HG03103 (cell line): ENCODE measurements around the gene NVL.
"Not testable (repeated sequence)": the region's sequence is repeated elsewhere in the genome, so short reads cannot be mapped to it uniquely, and the experiment has no call there.

Experiments
- ATAC-seq: cut with Tn5 transposase; IDR thresholded peaks from one replicate; pipeline ENCODE4 v1.9.1; 2021; ENCODE audit warnings: low read depth; ENCODE audit not compliant: unreplicated experiment

Gene NVL

GRCh38 chr1:224238212-224238611 lies 91.8 kb downstream of the NVL start:
- ATAC-seq, result no peak

GRCh38 chr1:224237119-224237881 lies 92.7 kb downstream of the NVL start:
- ATAC-seq, result no peak

GRCh38 chr1:224235813-224236493 lies 94.0 kb downstream of the NVL start:
- no peak for ATAC-seq

- no peak for ATAC-seq
These were observed 96.0 kb downstream of the NVL start for GRCh38 chr1:224234017-224234416.

GRCh38 chr1:224226849-224227502 lies 103.0 kb downstream of the NVL start:
- no peak for ATAC-seq

- no peak for ATAC-seq
These were observed 105.9 kb downstream of the NVL start for GRCh38 chr1:224223819-224224714.

GRCh38 chr1:224219612-224220059 lies 110.3 kb downstream of the NVL start:
- ATAC-seq, result no peak

GRCh38 chr1:224219011-224219611 lies 110.9 kb downstream of the NVL start:
- no peak for ATAC-seq

GRCh38 chr1:224217655-224218623 lies 112.0 kb downstream of the NVL start:
- no peak for ATAC-seq

GRCh38 chr1:224216382-224216781 lies 113.6 kb downstream of the NVL start:
- ATAC-seq, result no peak

GRCh38 chr1:224213438-224214119 lies 116.4 kb downstream of the NVL start:
- ATAC-seq, result no peak

GRCh38 chr1:224212618-224213061 lies 117.3 kb downstream of the NVL start:
- no peak for ATAC-seq

GRCh38 chr1:224211206-224211962 lies 118.6 kb downstream of the NVL start:
- ATAC-seq, result no peak

- not testable (repeated sequence) for ATAC-seq
These were observed 123.9 kb downstream of the NVL start for GRCh38 chr1:224205931-224206538.

GRCh38 chr1:224205438-224205840 lies 124.5 kb downstream of the NVL start:
- ATAC-seq, result peak; percentile 35

- peak; percentile 62 for ATAC-seq
These were observed 126.5 kb downstream of the NVL start for GRCh38 chr1:224203243-224204016.
